ENCODE data around the gene JMJD1C.
A peak's percentile ranks its signal among the peaks of the same experiment; 100 is the strongest.
"Not testable (repeated sequence)": the region's sequence is repeated elsewhere in the genome, so short reads cannot be mapped to it uniquely, and the experiment has no call there.

The JMJD1C gene

GRCh38 chr10:63465293-63466143, at the start of gene JMJD1C:
TSS of gene JMJD1C (minus strand) at chr10:63465977. CDS start at chr10:63465662, 315 bp downstream.
- DNase-seq (ENCODE audit: low read depth, low spot score) = peak; percentile 31

DNA sequence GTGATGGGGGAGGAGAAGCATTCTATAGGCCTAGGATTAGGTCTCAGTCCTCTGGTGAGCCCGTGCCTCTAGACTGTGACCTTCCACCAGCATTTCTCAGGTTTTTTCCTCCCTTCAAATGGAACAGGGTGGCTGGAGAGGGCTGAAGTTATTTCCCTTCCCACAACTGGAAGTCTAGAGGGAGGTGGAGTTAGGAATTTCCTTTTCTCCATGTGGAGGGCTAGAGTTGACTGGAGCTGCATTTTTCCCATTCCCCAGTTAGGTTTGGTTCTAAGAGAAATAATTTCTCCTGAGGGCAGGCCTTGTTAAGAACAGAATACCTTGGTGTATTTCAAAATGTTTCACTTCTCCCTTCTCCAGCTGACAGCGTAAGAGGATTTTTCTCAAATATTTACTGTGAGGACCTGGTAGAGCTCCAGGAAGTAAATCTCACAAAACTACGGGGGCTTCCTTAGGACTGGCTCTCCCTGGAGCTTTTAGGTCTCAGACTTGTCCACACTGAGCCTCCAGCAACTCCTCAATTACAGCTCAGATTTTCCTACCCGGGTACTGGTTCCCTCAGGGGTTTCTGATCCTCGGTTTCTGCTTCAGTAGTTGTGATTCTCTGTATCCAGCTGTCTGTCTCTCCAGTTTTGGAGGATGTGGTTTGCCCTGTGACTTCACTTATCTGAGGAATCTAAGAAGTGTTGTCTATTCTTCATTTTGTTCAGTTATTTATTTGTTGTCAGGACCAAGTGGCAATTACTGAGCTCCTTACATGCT, 49.4 kb upstream of the JMJD1C start:
- no peak for DNase-seq (ENCODE audit: low read depth, low spot score)

DNA sequence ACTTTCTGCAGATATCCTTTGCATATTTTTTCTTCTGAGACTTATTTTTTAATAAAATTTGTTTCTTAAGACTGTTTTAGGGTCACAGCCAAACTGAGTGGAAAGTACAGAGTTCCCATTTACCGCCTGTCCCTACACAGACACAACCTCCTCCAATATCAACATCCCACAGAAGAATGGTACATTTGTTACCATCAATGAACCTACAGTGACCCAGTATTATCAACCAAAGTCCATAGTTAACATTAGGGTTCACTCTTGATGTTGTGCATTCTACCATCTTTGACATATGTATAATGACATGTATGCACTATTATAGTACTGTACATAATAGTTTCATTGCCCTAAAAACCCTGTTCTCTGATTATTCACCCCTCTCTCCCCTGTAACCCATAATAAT, 40.8 kb upstream of the JMJD1C start:
- no peak for DNase-seq (ENCODE audit: low read depth, low spot score)

- no peak for DNase-seq (ENCODE audit: low read depth, low spot score)
Measured at GRCh38 chr10:63505562-63505961, 39.8 kb upstream of the JMJD1C start.

DNA sequence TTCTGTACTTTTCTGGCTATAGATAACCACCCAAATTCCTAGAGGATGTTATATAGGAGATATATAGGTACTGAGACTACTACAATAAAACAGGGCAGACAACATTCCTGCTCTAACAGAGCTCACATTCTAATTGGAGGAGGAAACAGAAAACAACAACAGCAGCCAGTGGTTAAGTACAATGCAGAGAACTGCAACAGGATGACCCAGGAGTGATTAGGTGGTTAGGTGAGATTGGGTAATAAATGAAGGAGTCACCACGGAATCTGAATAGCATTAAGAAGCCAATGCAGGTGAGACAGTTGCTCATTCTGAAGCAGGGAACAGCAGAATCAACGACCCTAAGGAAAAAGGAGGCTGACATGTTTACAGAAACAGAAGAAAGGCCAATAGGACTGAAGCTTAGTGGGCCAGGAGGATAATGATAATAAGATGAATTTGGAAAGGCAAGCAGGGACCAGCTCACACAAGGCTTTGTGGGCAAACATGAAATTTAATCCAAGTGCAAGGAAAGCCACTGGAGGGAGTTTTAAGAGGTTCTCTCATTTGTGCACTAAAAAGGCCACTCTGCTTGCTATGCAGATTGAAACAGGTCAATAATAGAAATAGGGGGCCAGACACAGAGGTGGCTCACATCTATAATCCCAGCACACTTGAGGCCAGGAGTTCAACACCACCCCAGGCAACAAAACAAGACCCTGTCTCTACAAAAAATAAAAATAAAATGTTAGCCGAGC, 38.5 kb upstream of the JMJD1C start:
- DNase-seq (ENCODE audit: low read depth, low spot score) = no peak

- DNase-seq (ENCODE audit: low read depth, low spot score) = no peak
Measured at GRCh38 chr10:63503395-63503794, 37.6 kb upstream of the JMJD1C start.

GRCh38 chr10:63502832-63503231, 37.1 kb upstream of the JMJD1C start:
- no peak for DNase-seq (ENCODE audit: low read depth, low spot score)

- DNase-seq (ENCODE audit: low read depth, low spot score) = no peak
Measured at GRCh38 chr10:63501954-63502353, 36.2 kb upstream of the JMJD1C start.

GRCh38 chr10:63500551-63500950, 34.8 kb upstream of the JMJD1C start:
- not testable (repeated sequence) for DNase-seq (ENCODE audit: low read depth, low spot score)

DNA sequence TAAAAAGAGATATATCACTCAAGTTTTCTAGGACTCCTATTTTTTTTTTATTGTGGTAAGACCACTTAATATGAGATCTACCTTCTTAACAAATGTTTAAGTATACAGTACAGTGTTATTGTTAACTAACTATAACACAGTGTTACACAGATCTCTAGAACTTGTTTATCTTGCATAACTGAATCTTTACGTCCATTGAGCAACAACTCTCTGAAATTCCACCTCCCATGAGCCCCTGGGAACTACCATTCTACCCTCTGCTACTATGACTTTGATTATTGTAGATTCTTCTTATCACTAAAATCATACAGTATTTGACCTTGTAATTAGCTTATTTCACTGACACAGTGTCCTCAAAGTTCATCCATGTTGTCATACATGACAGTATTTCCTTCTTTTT, 32.9 kb upstream of the JMJD1C start:
- DNase-seq (ENCODE audit: low read depth, low spot score) = no peak

DNA sequence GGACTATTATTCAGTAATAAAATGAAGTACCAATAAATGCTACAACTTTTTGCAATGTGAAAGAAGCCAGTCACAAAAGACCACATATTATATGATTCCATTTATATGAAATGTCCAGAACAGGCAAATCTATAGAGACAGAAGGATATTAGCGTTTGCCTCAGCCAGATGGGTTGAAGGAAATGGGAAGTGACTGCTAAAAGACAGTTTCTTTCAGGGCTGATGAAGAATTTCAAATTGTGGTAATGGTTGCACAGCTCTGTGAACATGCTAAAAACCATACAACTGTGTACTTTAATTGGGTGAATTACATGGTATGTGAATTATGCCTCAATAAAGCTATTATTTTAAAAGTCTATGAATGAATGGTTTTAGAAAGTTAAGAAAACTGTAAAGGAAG, 31.5 kb upstream of the JMJD1C start:
- no peak for DNase-seq (ENCODE audit: low read depth, low spot score)

- DNase-seq (ENCODE audit: low read depth, low spot score) = no peak
Measured at GRCh38 chr10:63496561-63496960, 30.8 kb upstream of the JMJD1C start.

DNA sequence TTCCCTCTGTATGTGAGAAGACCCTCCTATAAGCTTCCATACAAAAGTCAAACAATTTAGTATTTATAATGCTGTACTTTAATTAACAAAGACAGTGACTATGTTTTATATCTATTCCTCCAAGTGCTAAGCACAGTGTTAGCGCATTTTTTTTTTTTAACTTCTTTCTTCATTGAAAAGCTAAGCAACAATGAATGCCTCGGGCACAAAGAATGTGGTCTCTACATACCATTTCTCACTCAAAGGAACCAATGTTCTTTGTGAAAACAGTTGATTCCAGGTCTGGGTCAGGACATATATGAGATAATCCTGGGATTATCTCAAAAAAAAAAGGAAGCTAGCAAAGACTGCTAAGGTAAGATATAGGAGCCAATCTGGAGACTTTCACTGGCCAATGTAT, 29.2 kb upstream of the JMJD1C start:
- DNase-seq (ENCODE audit: low read depth, low spot score) = no peak

- DNase-seq (ENCODE audit: low read depth, low spot score) = no peak
Measured at GRCh38 chr10:63493004-63493403, 27.2 kb upstream of the JMJD1C start.

DNA sequence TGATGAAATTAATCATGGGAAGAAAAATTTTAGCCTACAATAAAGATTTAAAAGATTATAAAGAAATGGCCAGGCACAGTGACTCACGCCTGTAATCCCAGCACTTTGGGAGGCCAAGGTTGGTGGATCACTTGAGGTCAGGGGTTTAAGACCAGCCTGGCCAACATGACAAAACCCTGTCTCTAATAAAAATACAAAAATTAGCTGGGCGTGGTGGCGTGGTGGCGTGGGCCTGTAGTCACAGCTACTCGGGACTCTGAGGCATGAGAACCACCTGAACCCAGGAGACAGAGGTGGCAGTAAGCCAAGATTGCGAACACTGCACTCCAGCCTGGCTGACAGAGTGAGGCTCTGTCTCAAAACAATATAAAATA, 26.5 kb upstream of the JMJD1C start:
- not testable (repeated sequence) for DNase-seq (ENCODE audit: low read depth, low spot score)

- DNase-seq (ENCODE audit: low read depth, low spot score) = peak; percentile 81
Measured at GRCh38 chr10:63491588-63492316, 26.0 kb upstream of the JMJD1C start.

GRCh38 chr10:63489838-63490237, 24.1 kb upstream of the JMJD1C start:
- DNase-seq (ENCODE audit: low read depth, low spot score) = no peak

DNA sequence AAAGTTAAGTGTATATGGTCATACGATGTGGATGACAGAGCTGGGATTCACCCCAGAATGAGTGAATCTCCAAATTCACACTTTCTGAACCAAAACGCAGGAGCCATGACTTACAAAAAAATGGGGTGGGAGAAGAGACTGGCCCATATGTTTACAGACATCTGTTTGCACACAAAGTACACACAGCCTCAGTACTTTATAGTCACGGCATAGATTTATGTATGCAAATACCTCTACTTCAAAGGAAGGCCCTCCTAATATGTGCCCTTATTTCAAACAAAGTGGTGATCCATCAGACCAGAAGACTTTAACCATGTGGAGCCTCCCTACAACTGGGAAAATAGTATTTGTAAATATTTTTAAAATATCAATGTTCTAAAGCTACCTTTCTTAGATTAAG, 22.2 kb upstream of the JMJD1C start:
- DNase-seq (ENCODE audit: low read depth, low spot score) = no peak

DNA sequence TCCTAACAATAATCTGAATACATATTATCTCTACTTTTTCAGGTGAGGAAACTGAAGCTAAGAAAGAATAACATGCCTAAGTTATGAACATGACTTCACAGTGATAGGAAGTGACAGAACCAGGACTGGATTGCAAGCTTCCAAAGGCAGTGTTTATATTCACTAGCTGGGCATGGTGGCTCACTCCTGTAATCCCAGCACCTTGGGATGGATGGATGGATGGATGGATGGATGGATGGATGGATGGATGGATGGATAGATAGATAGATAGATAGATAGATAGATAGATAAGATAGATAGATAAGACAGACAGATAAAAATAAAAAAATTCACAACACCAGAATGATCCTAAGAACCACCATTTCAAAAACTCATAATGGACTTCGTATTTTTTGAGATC, 18.2 kb upstream of the JMJD1C start:
- DNase-seq (ENCODE audit: low read depth, low spot score) = no peak

- no peak for DNase-seq (ENCODE audit: low read depth, low spot score)
Measured at GRCh38 chr10:63481815-63482421, 16.1 kb upstream of the JMJD1C start.

DNA sequence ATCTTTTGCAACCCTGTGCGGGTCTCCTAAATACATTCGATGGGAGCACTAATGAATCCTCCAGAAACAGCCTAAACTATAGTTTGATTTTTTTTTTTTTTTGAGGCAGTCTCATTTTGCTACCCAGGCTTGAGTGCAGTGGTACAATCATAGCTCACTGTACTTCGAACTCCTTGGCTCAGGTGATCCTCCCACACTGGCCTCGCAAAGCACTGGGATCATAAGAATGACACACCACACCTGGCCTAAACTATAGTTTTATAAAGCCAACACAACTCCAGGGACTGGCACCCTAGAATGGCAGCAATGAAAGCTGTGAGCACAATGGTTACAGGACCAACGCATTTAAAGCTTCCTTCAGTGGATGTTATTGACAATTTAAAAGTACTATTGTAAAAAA, 14.5 kb upstream of the JMJD1C start:
- DNase-seq (ENCODE audit: low read depth, low spot score) = no peak
